ENCODE measurements around the gene VAV2. TPM values are rescaled to one million over a fixed set of nuclear protein-coding genes. Genes with fewer than 3 reads are reported as not detected.

The VAV2 gene
- total RNA-seq, 6 experiments from 2014 or later: 17.6 to 24.5 (median 21.7) TPM

DNA sequence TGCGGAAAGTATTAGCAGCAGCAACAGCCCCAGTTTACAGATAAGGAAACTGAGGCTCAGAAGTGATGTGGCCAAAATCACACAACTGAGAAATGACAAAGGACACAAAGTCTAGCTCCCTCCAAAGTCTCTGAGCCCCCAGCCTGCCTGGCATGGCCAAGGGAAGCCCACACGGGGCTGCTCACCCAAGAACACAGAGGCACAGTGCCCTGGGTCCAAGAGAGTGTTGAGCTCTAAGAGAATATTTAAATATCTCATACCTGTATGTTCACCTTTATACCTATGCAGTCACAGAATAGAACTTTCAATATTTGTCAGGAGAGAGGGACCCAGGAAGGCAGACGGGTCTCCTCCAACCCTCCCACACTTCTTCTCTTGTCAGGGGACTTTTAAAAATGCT is 16.6 kb downstream of the VAV2 start:
- Mint-ChIP-seq H3K9me3 (no peaks in the 10 kb centered on the region), H3K27ac (no peak overlapping the region), H3K36me3 (ENCODE audit: low read depth) (no peaks in the 10 kb centered on the region), H3K4me1 (ENCODE audit: low read depth) (peaks cover 11% of the 10 kb centered on the region), H3K4me3 (no peak overlapping the region), H3K27me3 (ENCODE audit: insufficient read depth) (peaks cover 3% of the 10 kb centered on the region; the same call in 1 of the 2 replicates)
- no peak for DNase-seq
- TF ChIP-seq, protein P1, sequence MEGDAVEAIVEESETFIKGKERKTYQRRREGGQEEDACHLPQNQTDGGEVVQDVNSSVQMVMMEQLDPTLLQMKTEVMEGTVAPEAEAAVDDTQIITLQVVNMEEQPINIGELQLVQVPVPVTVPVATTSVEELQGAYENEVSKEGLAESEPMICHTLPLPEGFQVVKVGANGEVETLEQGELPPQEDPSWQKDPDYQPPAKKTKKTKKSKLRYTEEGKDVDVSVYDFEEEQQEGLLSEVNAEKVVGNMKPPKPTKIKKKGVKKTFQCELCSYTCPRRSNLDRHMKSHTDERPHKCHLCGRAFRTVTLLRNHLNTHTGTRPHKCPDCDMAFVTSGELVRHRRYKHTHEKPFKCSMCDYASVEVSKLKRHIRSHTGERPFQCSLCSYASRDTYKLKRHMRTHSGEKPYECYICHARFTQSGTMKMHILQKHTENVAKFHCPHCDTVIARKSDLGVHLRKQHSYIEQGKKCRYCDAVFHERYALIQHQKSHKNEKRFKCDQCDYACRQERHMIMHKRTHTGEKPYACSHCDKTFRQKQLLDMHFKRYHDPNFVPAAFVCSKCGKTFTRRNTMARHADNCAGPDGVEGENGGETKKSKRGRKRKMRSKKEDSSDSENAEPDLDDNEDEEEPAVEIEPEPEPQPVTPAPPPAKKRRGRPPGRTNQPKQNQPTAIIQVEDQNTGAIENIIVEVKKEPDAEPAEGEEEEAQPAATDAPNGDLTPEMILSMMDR (IDR thresholded peaks at IDR 0.05): no peak

GRCh38 chr9:133974631-133975341 is 17.3 kb downstream of the VAV2 start:
- no peak overlapping the region for H3K4me3 Mint-ChIP-seq
- H3K27me3 Mint-ChIP-seq (ENCODE audit: insufficient read depth): peaks cover 3% of the 10 kb centered on the region
- no peaks in the 10 kb centered on the region for H3K36me3 Mint-ChIP-seq (ENCODE audit: low read depth)
- no peaks in the 10 kb centered on the region for H3K9me3 Mint-ChIP-seq
- peaks cover 11% of the 10 kb centered on the region for H3K4me1 Mint-ChIP-seq (ENCODE audit: low read depth)
- no peak for DNase-seq
- TF ChIP-seq, protein P1 (IDR thresholded peaks at IDR 0.05): no peak
- H3K27ac Mint-ChIP-seq: no peak overlapping the region

- H3K4me1 Mint-ChIP-seq (ENCODE audit: low read depth): peaks cover 11% of the 10 kb centered on the region
- H3K9me3 Mint-ChIP-seq: no peaks in the 10 kb centered on the region
- no peak overlapping the region for H3K4me3 Mint-ChIP-seq
- peaks cover 3% of the 10 kb centered on the region for H3K27me3 Mint-ChIP-seq (ENCODE audit: insufficient read depth)
- TF ChIP-seq, protein P1 (IDR thresholded peaks at IDR 0.05): no peak
- H3K36me3 Mint-ChIP-seq (ENCODE audit: low read depth): no peaks in the 10 kb centered on the region
- no peak for DNase-seq
- H3K27ac Mint-ChIP-seq: no peak overlapping the region
Observed at GRCh38 chr9:133973791-133974630, 18.1 kb downstream of the VAV2 start.

DNA sequence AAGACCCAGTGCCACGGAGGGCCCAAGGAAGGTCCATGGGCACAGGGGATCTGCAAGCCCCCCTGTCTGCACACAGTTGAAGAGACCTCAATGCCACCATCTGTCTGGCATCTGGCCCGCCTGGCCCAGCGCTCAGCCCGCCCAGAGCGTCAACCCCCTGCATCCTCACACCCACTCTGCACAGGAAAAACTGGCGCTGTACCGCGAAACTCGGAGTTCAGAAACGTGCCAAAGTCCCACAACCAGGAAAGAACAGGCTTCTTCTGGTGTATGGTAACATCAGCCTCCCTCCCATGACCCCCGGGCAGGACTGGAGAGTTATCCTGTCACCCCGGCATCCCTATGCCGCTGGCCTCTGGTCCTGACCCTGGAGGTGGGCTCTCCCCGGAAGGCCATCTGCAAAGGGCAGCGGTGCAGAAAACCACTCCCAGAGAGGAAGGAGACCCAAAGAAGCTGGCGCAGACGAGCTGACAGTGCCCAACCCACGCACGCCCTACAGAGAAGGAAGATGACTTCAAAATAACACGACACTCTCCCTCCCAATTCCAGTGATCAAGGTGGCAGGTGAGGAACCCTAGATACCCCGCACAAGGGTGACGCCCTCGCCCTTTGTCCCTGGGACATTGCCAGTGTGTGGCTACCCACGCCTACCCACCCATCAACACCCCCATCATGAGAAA is 18.9 kb downstream of the VAV2 start:
- TF ChIP-seq, protein P1 (IDR thresholded peaks at IDR 0.05): no peak
- Mint-ChIP-seq H3K4me3 (no peak overlapping the region), H3K4me1 (ENCODE audit: low read depth) (peaks cover 11% of the 10 kb centered on the region), H3K27ac (no peak overlapping the region), H3K9me3 (no peaks in the 10 kb centered on the region), H3K36me3 (ENCODE audit: low read depth) (no peaks in the 10 kb centered on the region), H3K27me3 (ENCODE audit: insufficient read depth) (peaks cover 3% of the 10 kb centered on the region)
- no peak for DNase-seq

- no peak for DNase-seq
- H3K27me3 Mint-ChIP-seq (ENCODE audit: insufficient read depth): peaks cover 3% of the 10 kb centered on the region
- peaks cover 14% of the 10 kb centered on the region for H3K4me1 Mint-ChIP-seq (ENCODE audit: low read depth)
- no peak overlapping the region for H3K4me3 Mint-ChIP-seq
- no peak overlapping the region for H3K27ac Mint-ChIP-seq
- TF ChIP-seq, protein P1 (IDR thresholded peaks at IDR 0.05): no peak
- H3K9me3 Mint-ChIP-seq: no peaks in the 10 kb centered on the region
- no peaks in the 10 kb centered on the region for H3K36me3 Mint-ChIP-seq (ENCODE audit: low read depth)
Observed at GRCh38 chr9:133971981-133972941, 19.9 kb downstream of the VAV2 start.
